CD14-positive monocyte (primary cell): ENCODE results near the gene RUNX2. TPM values are rescaled to one million over a fixed set of nuclear protein-coding genes. Genes with fewer than 3 reads are reported as not detected.

Experiments
- DNase-seq, 3 donors: peaks; one replicate each; pipeline ENCODE4 v3.0.0-alpha.2; 2011 to 2022
- H2AFZ ChIP-seq: 2 replicates; pipeline ENCODE4 v1.6.0; 2012; ENCODE audit warnings: mild to moderate bottlenecking, low read depth, low read length, inconsistent platforms; ENCODE audit not compliant: insufficient read depth, poor library complexity, severe bottlenecking
- H3K27ac ChIP-seq, 2 donors: 1 replicate in 1 of 2; 2 replicates in 1 of 2; pipeline ENCODE4 v1.5.1; 2012 to 2013; ENCODE audit warnings: low read length in 2 of 2, control low read depth in 1 of 2, inconsistent platforms in 1 of 2, low read depth in 1 of 2, mild to moderate bottlenecking in 1 of 2
- H3K27me3 ChIP-seq, 2 donors: one replicate each; pipeline versions ENCODE4 v1.6.0 to v1.6.1; 2011 to 2013; ENCODE audit warnings: low read length in 2 of 2; ENCODE audit not compliant: control insufficient read depth in 2 of 2, insufficient read depth in 2 of 2
- H3K36me3 ChIP-seq, 2 donors: replicated peaks in 1 of 2; 1 replicate in 1 of 2; 2 replicates in 1 of 2; pipeline versions ENCODE4 v1.5.1 to v1.6.1; 2012 to 2013; ENCODE audit warnings: low read length in 2 of 2, control low read depth in 1 of 2, inconsistent platforms in 1 of 2, mild to moderate bottlenecking in 1 of 2; ENCODE audit not compliant: insufficient read depth in 2 of 2, control insufficient read depth in 1 of 2
- H3K4me1 ChIP-seq, 2 donors: 1 replicate in 1 of 2; 2 replicates in 1 of 2; pipeline versions ENCODE4 v1.5.1 to v1.6.1; 2012 to 2013; ENCODE audit warnings: low read length in 2 of 2, control low read depth in 1 of 2, inconsistent platforms in 1 of 2, mild to moderate bottlenecking in 1 of 2, moderate library complexity in 1 of 2; ENCODE audit not compliant: insufficient read depth in 2 of 2, control insufficient read depth in 1 of 2
- H3K4me2 ChIP-seq: replicated peaks from 2 replicates; pipeline ENCODE3; 2012; ENCODE audit warnings: low read length, moderate library complexity, mild to moderate bottlenecking; ENCODE audit not compliant: poor library complexity, severe bottlenecking; ENCODE audit errors: extremely low read depth
- H3K4me3 ChIP-seq, 3 experiments: fragments of 200-600 bp in 1 of 3; sonication (generic) in 1 of 3; replicated peaks in 1 of 3; 1 replicate in 2 of 3; 2 replicates in 1 of 3; pipeline ENCODE4 v1.5.1; 2011 to 2013; ENCODE audit warnings: low read length in 3 of 3, mild to moderate bottlenecking in 3 of 3, control low read depth in 2 of 3, low read depth in 2 of 3, inconsistent platforms in 1 of 3, moderate library complexity in 1 of 3
- H3K79me2 ChIP-seq: 2 replicates; pipeline ENCODE4 v1.6.0; 2012; ENCODE audit warnings: mild to moderate bottlenecking, control low read depth, inconsistent platforms, low read length, moderate library complexity; ENCODE audit not compliant: insufficient read depth
- H3K9ac ChIP-seq: 2 replicates; pipeline ENCODE4 v1.6.0; 2017; ENCODE audit warnings: low read length, mild to moderate bottlenecking; ENCODE audit not compliant: insufficient read depth, poor library complexity, severe bottlenecking
- H3K9me3 ChIP-seq, 2 donors: replicated peaks in 1 of 2; 1 replicate in 1 of 2; 2 replicates in 1 of 2; pipeline versions ENCODE4 v1.5.1 to v1.6.1; 2012 to 2013; ENCODE audit warnings: low read length in 2 of 2, control low read depth in 1 of 2; ENCODE audit not compliant: control insufficient read depth in 1 of 2, insufficient read depth in 1 of 2
- H4K20me1 ChIP-seq: 2 replicates; pipeline ENCODE4 v1.6.0; 2012; ENCODE audit warnings: mild to moderate bottlenecking, low read length, control low read depth, moderate library complexity; ENCODE audit not compliant: insufficient read depth
- H3K27ac Mint-ChIP-seq, 7 donors: one replicate each; pipeline ENCODE4 v1.8.0; 2020; ENCODE audit warnings: mild to moderate bottlenecking in 7 of 7, mixed read lengths in 7 of 7, moderate library complexity in 6 of 7, inconsistent platforms in 2 of 7
- H3K27me3 Mint-ChIP-seq, 3 donors: one replicate each; pipeline ENCODE4 v1.8.0; 2021 to 2022; ENCODE audit warnings: low read depth in 3 of 3, mild to moderate bottlenecking in 3 of 3, mixed read lengths in 3 of 3, moderate library complexity in 3 of 3, inconsistent platforms in 1 of 3
- H3K36me3 Mint-ChIP-seq, 2 donors: one replicate each; pipeline ENCODE4 v1.8.0; 2020; ENCODE audit warnings: mixed read lengths in 2 of 2, inconsistent platforms in 1 of 2, mild to moderate bottlenecking in 1 of 2
- H3K4me1 Mint-ChIP-seq: one replicate; pipeline ENCODE4 v1.8.0; 2020; ENCODE audit warnings: mild to moderate bottlenecking, mixed read lengths
- H3K4me3 Mint-ChIP-seq, 2 donors: one replicate each; pipeline ENCODE4 v1.8.0; 2020; ENCODE audit warnings: mild to moderate bottlenecking in 2 of 2, mixed read lengths in 2 of 2, moderate library complexity in 1 of 2
- H3K9me3 Mint-ChIP-seq, 7 donors: one replicate each; pipeline ENCODE4 v1.8.0; 2020 to 2022; ENCODE audit warnings: mixed read lengths in 7 of 7, mild to moderate bottlenecking in 6 of 7, moderate library complexity in 6 of 7, inconsistent platforms in 2 of 7
- WGBS: methylation state at CpG from one replicate; pipeline ENCODE4 v1.1.5; 2013; ENCODE audit warnings: missing lambda C conversion rate; ENCODE audit not compliant: insufficient coverage; 5-methylcytosine and 5-hydroxymethylcytosine counted together
- intact Hi-C, 2 donors: fragments of 100-400 bp; cut with micrococcal nuclease; formaldehyde crosslinking; loops; one replicate each; pipeline versions ENCODE4 v1.15.0 to v1.15.1; 2023
- polyA plus RNA-seq, 3 donors: library from polyadenylated mRNA; depleted of rRNA in 1 of 3; unstranded in 2 of 3; stranded (reverse) in 1 of 3; fragments of 300-500 nt in 2 of 3; fragments of >200 nt in 1 of 3; fragmentation: Illumina TruSeq in 2 of 3; gene quantifications; 1 replicate in 2 of 3; 2 replicates in 1 of 3; pipeline ENCODE4 v1.2.3, GENCODE V29; 2012 to 2021
- TF ChIP-seq, protein P1 (sequence below): fragments of 200-600 bp; IDR thresholded peaks from one replicate; pipeline ENCODE4 v1.8.0; 2022; ENCODE audit warnings: antibody characterized with exemption, mild to moderate bottlenecking

RUNX2 gene
- polyA plus RNA-seq, 3 donors, result 1.3 to 5.0 (median 2.5) TPM

DNA sequence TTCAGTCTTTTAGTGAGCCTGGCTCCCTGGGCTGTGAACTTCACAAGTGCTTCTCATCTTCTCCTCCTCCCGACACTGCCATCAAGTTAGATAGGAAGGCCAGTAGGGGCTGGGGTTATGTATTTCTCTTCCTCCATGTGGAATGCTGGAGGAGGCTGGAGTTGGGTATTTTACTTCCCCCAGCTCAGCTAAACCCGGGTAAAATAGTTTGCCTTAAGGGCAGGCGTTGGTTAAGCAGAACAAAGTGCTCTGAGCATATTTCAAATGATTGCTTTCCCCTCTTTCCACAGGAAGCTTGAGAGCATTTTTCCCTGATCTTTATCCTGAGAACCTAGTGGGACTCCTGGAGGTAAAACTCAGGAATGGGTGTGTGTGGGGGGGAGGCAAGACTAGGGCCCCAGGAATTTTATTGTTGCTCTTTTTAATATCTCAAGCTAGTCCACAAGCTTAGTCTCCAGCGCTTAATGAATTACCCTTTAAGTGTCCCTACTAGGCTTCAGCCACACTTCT, 66.5 kb downstream of the RUNX2 start:
- TF ChIP-seq, protein P1, sequence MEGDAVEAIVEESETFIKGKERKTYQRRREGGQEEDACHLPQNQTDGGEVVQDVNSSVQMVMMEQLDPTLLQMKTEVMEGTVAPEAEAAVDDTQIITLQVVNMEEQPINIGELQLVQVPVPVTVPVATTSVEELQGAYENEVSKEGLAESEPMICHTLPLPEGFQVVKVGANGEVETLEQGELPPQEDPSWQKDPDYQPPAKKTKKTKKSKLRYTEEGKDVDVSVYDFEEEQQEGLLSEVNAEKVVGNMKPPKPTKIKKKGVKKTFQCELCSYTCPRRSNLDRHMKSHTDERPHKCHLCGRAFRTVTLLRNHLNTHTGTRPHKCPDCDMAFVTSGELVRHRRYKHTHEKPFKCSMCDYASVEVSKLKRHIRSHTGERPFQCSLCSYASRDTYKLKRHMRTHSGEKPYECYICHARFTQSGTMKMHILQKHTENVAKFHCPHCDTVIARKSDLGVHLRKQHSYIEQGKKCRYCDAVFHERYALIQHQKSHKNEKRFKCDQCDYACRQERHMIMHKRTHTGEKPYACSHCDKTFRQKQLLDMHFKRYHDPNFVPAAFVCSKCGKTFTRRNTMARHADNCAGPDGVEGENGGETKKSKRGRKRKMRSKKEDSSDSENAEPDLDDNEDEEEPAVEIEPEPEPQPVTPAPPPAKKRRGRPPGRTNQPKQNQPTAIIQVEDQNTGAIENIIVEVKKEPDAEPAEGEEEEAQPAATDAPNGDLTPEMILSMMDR, result no peak
- no peaks in the 10 kb centered on the region for H4K20me1 ChIP-seq
- H3K9me3 Mint-ChIP-seq, result peaks cover 2 to 15% (median 10%) of the 10 kb centered on the region in 7 donors

DNA sequence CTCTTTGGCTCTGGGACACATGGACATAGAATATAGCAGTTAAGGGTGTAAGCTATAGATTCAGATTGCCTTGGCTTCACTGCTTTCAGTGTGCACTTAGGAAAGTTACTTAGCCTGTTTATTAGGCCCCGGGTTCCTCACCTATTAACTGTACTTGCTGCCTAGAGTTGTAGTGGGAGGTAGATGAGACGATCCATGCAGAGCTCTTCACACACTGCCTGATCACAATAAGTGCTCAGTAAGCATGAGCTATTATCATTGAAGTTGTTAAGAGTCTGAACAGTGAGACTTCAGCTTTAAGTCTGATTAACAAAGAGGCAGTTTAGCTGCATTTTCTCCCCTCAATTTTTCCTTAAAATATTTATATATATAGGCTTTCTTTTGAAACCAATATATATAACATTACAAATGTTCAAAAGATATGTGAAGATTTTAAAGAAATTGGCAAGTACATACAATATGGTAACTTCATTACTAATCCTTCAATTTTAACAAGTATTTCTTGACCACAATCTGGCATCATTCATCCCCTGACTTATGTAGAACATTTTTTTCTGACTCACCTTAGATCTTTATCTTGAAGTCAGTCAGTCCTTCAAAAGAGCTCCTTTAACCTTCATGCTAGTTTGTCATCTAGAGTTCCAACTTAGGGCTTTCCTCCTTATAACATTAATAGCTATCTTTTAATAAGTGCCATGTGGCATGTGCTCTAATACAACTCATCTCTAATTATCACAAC, 70.1 kb downstream of the RUNX2 start:
- Histone ChIP-seq H3K9ac (no peak overlapping the region), H2AFZ (no peak overlapping the region), H3K27me3 (no peaks in the 10 kb centered on the region), H3K79me2 (no peaks in the 10 kb centered on the region), H3K9me3 (no peaks in the 10 kb centered on the region), H3K4me2 (no peak overlapping the region), H3K4me1 (no peaks in the 10 kb centered on the region), H3K4me3 (no peak overlapping the region), H3K36me3 (no peaks in the 10 kb centered on the region), H3K27ac (no peak overlapping the region), H4K20me1 (no peaks in the 10 kb centered on the region)
- peaks cover 0 to 4% (median 2%) of the 10 kb centered on the region in 3 donors for H3K27me3 Mint-ChIP-seq
- H3K4me1 Mint-ChIP-seq, result no peaks in the 10 kb centered on the region
- H3K36me3 Mint-ChIP-seq, result no peaks in the 10 kb centered on the region
- WGBS, result 100% methylated on average over 1 of the region's 2 CpGs
- no peak overlapping the region for H3K4me3 Mint-ChIP-seq
- no peak for DNase-seq
- intact Hi-C loops, result no loop called here
- no peak overlapping the region for H3K27ac Mint-ChIP-seq
- TF ChIP-seq, protein P1, result no peak
- H3K9me3 Mint-ChIP-seq, result peaks cover 1 to 14% (median 4%) of the 10 kb centered on the region in 7 donors

More for the DNA sequence above, 66.5 kb downstream of the RUNX2 start:
- no peak for DNase-seq
- Histone ChIP-seq H3K27me3 (no peaks in the 10 kb centered on the region), H3K4me2 (no peak overlapping the region), H3K27ac (no peak overlapping the region), H3K36me3 (no peaks in the 10 kb centered on the region), H3K9me3 (no peaks in the 10 kb centered on the region), H3K4me3 (no peak overlapping the region), H3K9ac (no peak overlapping the region), H3K4me1 (no peaks in the 10 kb centered on the region), H3K79me2 (no peaks in the 10 kb centered on the region), H2AFZ (peak overlapping the region; percentile 21)
- H3K36me3 Mint-ChIP-seq, result no peaks in the 10 kb centered on the region
- H3K27ac Mint-ChIP-seq, result no peak overlapping the region
- H3K4me1 Mint-ChIP-seq, result no peaks in the 10 kb centered on the region
- intact Hi-C loops, result no loop called here
- no peak overlapping the region for H3K4me3 Mint-ChIP-seq
- WGBS, result no CpG with 5 or more reads among the region's 4 CpGs
- H3K27me3 Mint-ChIP-seq, result peaks cover 0 to 4% (median 2%) of the 10 kb centered on the region in 3 donors
